ENCODE data around the gene OTUD3.

The OTUD3 gene

DNA sequence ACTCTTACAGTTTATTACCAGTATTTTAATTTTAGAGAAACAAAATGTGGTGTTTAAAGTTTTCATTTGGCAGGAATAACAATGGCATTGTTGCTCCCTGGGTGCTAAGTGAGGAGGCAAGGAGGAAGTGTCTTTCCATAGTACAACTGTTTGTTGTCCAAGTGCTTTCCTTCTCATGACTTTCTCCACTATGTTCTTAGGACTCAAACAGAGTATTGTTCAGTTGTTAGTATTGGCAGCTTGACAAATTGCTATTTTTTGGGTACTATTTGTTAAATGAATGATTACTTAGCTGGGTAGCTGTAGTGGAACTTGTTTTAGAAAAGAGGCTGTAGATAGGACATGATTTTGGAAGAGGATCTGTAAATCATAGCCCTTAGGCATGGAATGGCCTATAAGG lies 7.5 kb downstream of the OTUD3 start:
- intact Hi-C loops (cut with DNase I; ENCODE audit: low total_unique reads) = no loop called here
- H3K36me3 ChIP-seq = peaks cover 0 to 38% (median 30%) of the 10 kb centered on the region in 3 donors
- H3K4me1 ChIP-seq = peaks cover 0 to 11% (median 4%) of the 10 kb centered on the region in 4 donors
- no peak overlapping the region for H3K4me3 ChIP-seq
- no peak for DNase-seq
- TF ChIP-seq, protein P1, sequence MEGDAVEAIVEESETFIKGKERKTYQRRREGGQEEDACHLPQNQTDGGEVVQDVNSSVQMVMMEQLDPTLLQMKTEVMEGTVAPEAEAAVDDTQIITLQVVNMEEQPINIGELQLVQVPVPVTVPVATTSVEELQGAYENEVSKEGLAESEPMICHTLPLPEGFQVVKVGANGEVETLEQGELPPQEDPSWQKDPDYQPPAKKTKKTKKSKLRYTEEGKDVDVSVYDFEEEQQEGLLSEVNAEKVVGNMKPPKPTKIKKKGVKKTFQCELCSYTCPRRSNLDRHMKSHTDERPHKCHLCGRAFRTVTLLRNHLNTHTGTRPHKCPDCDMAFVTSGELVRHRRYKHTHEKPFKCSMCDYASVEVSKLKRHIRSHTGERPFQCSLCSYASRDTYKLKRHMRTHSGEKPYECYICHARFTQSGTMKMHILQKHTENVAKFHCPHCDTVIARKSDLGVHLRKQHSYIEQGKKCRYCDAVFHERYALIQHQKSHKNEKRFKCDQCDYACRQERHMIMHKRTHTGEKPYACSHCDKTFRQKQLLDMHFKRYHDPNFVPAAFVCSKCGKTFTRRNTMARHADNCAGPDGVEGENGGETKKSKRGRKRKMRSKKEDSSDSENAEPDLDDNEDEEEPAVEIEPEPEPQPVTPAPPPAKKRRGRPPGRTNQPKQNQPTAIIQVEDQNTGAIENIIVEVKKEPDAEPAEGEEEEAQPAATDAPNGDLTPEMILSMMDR (IDR thresholded peaks at IDR 0.05) = no peak
- no peaks in the 10 kb centered on the region for H3K9me3 ChIP-seq
- H3K27me3 ChIP-seq = no peaks in the 10 kb centered on the region
- no peak overlapping the region for H3K27ac ChIP-seq

DNA sequence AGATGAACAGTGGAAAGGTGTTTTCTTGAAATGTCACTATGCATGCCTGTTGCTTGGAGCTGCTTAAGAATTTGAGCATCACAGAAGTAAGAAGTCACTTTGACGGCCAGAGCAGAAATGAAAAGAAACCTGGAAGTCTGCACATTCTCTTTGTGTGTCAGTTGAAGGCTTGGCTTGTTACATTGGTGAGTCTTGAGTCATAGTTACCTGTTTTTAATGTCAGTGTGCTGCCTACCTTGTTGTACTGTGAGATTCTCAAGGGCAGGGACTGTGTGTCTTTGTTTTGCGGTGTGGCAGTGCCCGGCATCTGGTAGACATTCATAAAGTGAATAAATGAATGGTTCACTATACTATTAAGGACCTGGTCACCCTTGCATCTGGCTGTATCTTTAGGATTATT lies 9.9 kb downstream of the OTUD3 start:
- Histone ChIP-seq H3K27me3 (no peaks in the 10 kb centered on the region), H3K36me3 (peaks cover 0 to 51% (median 47%) of the 10 kb centered on the region in 3 donors), H3K4me1 (no peaks in the 10 kb centered on the region), H3K4me3 (no peak overlapping the region), H3K27ac (no peak overlapping the region), H3K9me3 (no peaks in the 10 kb centered on the region)
- TF ChIP-seq, protein P1 (IDR thresholded peaks at IDR 0.05) = no peak
- no peak for DNase-seq
- intact Hi-C loops (cut with DNase I; ENCODE audit: low total_unique reads) = no loop called here

DNA sequence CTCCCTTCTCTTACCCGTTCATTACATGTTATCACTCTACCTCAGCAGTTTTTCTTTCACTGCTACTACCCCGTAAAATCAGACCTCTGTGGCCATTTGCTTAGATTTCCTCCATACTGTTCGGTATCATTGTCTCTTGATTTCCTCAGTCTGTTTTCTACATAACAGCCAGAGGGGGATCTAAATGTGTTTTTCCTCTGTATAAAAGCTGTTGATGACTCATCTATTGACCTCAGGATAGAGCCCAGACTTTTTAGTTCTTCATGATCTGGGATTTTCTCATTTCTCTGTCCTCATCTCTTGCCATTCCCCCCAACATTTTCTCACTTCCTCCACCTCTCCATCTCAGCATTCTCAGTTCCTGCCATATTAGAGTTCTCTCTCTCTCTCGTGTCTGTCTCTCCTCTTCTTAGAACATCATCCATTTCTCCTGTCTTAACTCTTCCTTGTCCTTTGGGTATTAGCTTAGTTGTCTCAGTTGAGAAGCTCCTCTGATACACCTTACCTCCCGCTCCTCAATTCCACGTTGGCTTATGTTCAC lies 10.5 kb downstream of the OTUD3 start:
- intact Hi-C loops (cut with DNase I; ENCODE audit: low total_unique reads) = no loop called here
- H3K36me3 ChIP-seq = peaks cover 0 to 53% (median 51%) of the 10 kb centered on the region in 3 donors
- DNase-seq = no peak

DNA sequence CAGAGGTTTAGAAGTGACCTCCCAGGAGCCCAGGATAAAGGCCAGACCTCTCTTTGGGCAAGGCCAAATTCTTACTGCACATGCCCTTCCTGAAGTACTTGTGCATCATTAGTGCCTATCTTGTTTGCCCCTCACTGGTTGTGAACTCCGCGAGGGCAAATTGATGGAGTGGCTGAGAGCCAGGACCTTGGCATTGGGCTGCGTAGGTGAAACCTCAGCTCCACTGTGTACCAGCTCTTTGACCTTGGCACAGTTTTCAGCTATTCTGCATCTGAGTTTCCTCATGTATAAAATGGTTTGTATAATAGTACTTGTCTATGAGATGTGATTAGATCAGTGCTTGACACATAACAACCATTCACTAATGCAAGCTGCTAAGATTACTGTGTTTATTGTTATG lies 11.5 kb downstream of the OTUD3 start:
- Histone ChIP-seq H3K27me3 (no peaks in the 10 kb centered on the region), H3K4me1 (no peaks in the 10 kb centered on the region), H3K4me3 (no peak overlapping the region), H3K36me3 (peaks cover 7 to 63% (median 59%) of the 10 kb centered on the region in 3 donors), H3K27ac (no peak overlapping the region), H3K9me3 (no peaks in the 10 kb centered on the region)
- TF ChIP-seq, protein P1 (IDR thresholded peaks at IDR 0.05) = no peak
- intact Hi-C loops (cut with DNase I; ENCODE audit: low total_unique reads) = no loop called here
- no peak for DNase-seq

More for the DNA sequence above, 10.5 kb downstream of the OTUD3 start:
- Histone ChIP-seq H3K4me1 (no peaks in the 10 kb centered on the region), H3K9me3 (no peaks in the 10 kb centered on the region), H3K27ac (no peak overlapping the region), H3K27me3 (no peaks in the 10 kb centered on the region), H3K4me3 (no peak overlapping the region)
- TF ChIP-seq, protein P1 (IDR thresholded peaks at IDR 0.05) = no peak

DNA sequence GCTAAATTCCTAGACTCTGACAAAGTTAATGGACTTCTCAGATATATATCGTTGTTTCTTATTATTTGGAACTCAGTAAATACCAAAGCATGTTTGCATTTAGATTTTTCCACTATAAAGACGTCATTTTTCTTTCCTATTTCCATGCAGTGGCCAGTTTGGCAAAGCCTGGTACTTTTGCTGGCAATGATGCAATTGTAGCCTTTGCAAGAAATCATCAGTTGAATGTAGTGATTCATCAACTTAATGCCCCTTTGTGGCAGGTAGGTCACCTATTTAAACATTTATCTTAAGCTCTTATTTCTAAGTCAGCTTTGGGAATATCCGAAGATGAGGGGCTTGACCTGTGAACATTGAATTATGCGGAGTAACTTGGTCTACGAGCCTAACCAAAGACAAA lies 12.0 kb downstream of the OTUD3 start:
- TF ChIP-seq, protein P1 (IDR thresholded peaks at IDR 0.05) = no peak
- Histone ChIP-seq H3K36me3 (peaks cover 12 to 68% (median 64%) of the 10 kb centered on the region in 3 donors), H3K9me3 (no peaks in the 10 kb centered on the region), H3K4me1 (no peaks in the 10 kb centered on the region), H3K4me3 (no peak overlapping the region), H3K27ac (no peak overlapping the region), H3K27me3 (no peaks in the 10 kb centered on the region)
- DNase-seq = no peak
- intact Hi-C loops (cut with DNase I; ENCODE audit: low total_unique reads) = no loop called here

DNA sequence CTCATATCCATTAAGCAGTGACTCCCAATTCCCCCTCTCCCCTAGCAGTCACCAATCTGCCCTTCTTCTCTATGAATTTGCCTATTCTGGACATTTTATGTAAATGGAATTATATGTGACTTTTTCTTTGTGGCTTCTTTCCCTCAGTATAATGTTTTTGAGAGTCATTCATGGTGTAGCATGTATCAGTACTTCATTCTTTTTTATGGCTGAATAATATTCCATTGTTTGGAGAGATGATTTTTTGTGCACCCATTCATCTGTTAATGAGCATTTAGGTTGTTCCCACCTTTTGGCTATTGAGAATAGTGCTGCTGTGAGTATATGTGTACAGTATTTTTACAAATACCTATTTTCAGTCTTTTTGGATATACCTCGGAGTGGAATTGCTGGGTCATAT lies 19.5 kb downstream of the OTUD3 start:
- H3K27ac ChIP-seq = no peak overlapping the region
- TF ChIP-seq, protein P1 (IDR thresholded peaks at IDR 0.05) = no peak
- intact Hi-C loops (cut with DNase I; ENCODE audit: low total_unique reads) = no loop called here
- H3K36me3 ChIP-seq = peaks cover 54 to 82% (median 76%) of the 10 kb centered on the region in 3 donors
- no peaks in the 10 kb centered on the region for H3K4me1 ChIP-seq
- H3K9me3 ChIP-seq = no peaks in the 10 kb centered on the region
- no peaks in the 10 kb centered on the region for H3K27me3 ChIP-seq
- DNase-seq = no peak
- H3K4me3 ChIP-seq = no peak overlapping the region
